Left lung (tissue), 10 donors: ENCODE measurements around the gene TSHZ2. TPM values are rescaled to one million over a fixed set of nuclear protein-coding genes. Genes with fewer than 3 reads are reported as not detected.

Experiments used
- ATAC-seq: fragments of 200-7000 bp; cut with Tn5 transposase; one replicate; pipeline ENCODE4 v1.9.1; 2020; ENCODE audit warnings: moderate library complexity
- DNase-seq, 4 donors: peaks; one replicate each; pipeline ENCODE4 v3.0.0-alpha.2; 2013 to 2020
- H3K27ac ChIP-seq, 2 donors: fragments of 200-600 bp; sonication (generic) in 1 of 2; one replicate each; pipeline versions ENCODE4 v1.5.0 to v1.8.0; 2020 to 2021
- H3K27me3 ChIP-seq, 2 donors: fragments of 200-600 bp; sonication (generic) in 1 of 2; one replicate each; pipeline versions ENCODE4 v1.5.0 to v1.8.0; 2020 to 2021
- H3K36me3 ChIP-seq, 2 donors: fragments of 200-600 bp; sonication (generic) in 1 of 2; one replicate each; pipeline versions ENCODE4 v1.5.0 to v1.8.0; 2020 to 2021
- H3K4me1 ChIP-seq, 2 donors: fragments of 200-600 bp; one replicate each; pipeline ENCODE4 v1.8.0; 2021
- H3K4me3 ChIP-seq, 2 donors: fragments of 200-600 bp; sonication (generic) in 1 of 2; one replicate each; pipeline versions ENCODE4 v1.5.0 to v1.8.0; 2020 to 2021; ENCODE audit warnings: mild to moderate bottlenecking in 1 of 2
- H3K9me3 ChIP-seq, 2 donors: fragments of 200-600 bp; sonication (generic) in 1 of 2; one replicate each; pipeline versions ENCODE4 v1.5.0 to v1.8.0; 2020 to 2021
- intact Hi-C, 2 donors: fragments of 100-400 bp; cut with DNase I; formaldehyde crosslinking; loops; one replicate each; pipeline versions ENCODE4 v1.11.2 to v1.14.2; 2022
- polyA plus RNA-seq, 6 donors: library from polyadenylated mRNA; unstranded; fragments of 120-200 nt; gene quantifications; one replicate each; pipeline ENCODE4 v1.2.1, GENCODE V29; 2013; ENCODE audit not compliant: insufficient read length in 6 of 6
- total RNA-seq, 2 donors: library from RNA; stranded (reverse); fragmentation: NEBNext Ultra II Directional; extraction: Animal tissue kit (Norgen Biotek cat#: 25700); gene quantifications; one replicate each; pipeline ENCODE4 v1.2.1, GENCODE V29; 2021
- TF ChIP-seq, protein P1 (sequence below), 2 donors: fragments of 200-600 bp; sonication (generic) in 1 of 2; IDR thresholded peaks; one replicate each; pipeline versions ENCODE4 v1.5.0 to v1.8.0; 2021; ENCODE audit warnings: antibody characterized with exemption in 2 of 2
- donor health status: DM: no; HTN: yes; CAD: no.
- donor health status: DM: no; HTN: no; CAD: no.

The TSHZ2 gene
- total and polyA plus RNA-seq, 8 donors: 7.6 to 20.7 (median 13.9) TPM

DNA sequence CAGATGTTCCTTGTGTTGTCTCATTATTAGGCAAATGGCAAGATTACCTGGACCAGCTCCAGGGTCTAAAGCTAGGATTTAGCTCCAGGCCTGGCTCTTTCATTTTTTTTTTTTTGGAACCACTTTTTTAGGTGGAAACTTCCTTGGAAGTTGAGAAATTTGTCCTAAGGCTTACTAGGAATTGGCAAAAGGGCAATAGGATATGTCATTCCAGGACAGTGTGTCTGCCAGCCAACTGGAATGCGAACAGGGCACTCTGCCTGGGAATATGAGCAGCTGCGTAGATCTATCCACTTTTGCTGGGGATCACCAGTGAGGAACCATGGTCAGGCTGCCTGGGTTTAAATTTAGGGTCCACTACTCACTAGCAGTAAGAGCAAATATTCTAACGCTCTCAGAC, 304.0 kb downstream of the TSHZ2 start:
- ATAC-seq (no peak), DNase-seq (no peak)
- H3K4me3 ChIP-seq: no peak overlapping the region
- H3K36me3 ChIP-seq: no peaks in the 10 kb centered on the region
- H3K4me1 ChIP-seq: no peaks in the 10 kb centered on the region
- TF ChIP-seq, protein P1, sequence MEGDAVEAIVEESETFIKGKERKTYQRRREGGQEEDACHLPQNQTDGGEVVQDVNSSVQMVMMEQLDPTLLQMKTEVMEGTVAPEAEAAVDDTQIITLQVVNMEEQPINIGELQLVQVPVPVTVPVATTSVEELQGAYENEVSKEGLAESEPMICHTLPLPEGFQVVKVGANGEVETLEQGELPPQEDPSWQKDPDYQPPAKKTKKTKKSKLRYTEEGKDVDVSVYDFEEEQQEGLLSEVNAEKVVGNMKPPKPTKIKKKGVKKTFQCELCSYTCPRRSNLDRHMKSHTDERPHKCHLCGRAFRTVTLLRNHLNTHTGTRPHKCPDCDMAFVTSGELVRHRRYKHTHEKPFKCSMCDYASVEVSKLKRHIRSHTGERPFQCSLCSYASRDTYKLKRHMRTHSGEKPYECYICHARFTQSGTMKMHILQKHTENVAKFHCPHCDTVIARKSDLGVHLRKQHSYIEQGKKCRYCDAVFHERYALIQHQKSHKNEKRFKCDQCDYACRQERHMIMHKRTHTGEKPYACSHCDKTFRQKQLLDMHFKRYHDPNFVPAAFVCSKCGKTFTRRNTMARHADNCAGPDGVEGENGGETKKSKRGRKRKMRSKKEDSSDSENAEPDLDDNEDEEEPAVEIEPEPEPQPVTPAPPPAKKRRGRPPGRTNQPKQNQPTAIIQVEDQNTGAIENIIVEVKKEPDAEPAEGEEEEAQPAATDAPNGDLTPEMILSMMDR (IDR thresholded peaks at IDR 0.05): no peak
- no peak overlapping the region for H3K27ac ChIP-seq
- no peaks in the 10 kb centered on the region for H3K27me3 ChIP-seq
- no peaks in the 10 kb centered on the region for H3K9me3 ChIP-seq
- intact Hi-C loops: no loop called here

DNA sequence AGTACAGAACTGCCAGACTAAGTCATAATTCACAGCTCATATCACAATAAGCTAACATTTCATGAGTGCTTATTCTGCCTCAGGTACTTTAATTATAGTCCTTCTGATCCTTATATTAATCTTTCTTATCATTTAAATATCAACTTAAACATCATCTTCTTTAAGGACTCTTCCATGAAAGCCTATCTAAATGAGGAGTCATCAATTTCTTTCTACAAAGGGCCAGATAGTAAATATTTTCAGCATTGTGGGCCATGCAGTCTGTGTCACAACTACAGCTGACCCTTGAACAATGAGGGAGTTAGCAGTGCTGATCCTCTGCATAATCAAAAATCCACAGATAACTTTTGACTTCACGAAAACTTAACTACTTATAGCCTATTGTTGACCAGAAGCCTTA, 306.4 kb downstream of the TSHZ2 start:
- Histone ChIP-seq H3K27ac (no peak overlapping the region), H3K9me3 (no peaks in the 10 kb centered on the region), H3K27me3 (no peaks in the 10 kb centered on the region), H3K4me3 (no peak overlapping the region), H3K4me1 (no peaks in the 10 kb centered on the region), H3K36me3 (no peaks in the 10 kb centered on the region)
- DNase-seq (no peak), ATAC-seq (no peak)
- intact Hi-C loops: no loop called here
- TF ChIP-seq, protein P1 (IDR thresholded peaks at IDR 0.05): no peak

DNA sequence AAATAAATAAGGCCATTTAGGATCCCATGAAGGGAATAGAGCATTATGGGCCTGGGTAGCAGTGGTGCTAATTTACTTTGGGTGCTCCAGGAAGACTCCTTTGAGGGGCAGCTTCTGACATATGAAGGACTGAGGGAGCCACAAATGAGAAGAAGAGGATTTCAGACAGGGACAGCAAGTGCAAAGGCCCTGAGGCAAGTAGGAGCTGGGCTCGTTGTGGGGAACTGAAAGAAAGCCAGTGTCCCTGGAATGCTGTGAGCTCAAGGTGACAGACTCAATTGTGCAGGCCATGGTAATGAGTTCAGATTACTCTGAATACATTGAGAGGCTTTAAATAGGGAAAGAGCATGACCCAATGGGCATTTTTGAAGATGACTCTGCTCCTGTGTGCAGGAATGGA, 307.6 kb downstream of the TSHZ2 start:
- TF ChIP-seq, protein P1 (IDR thresholded peaks at IDR 0.05): no peak
- H3K27ac ChIP-seq: no peak overlapping the region
- no peaks in the 10 kb centered on the region for H3K9me3 ChIP-seq
- H3K4me3 ChIP-seq: no peak overlapping the region
- no peak for ATAC-seq
- no peaks in the 10 kb centered on the region for H3K36me3 ChIP-seq
- intact Hi-C loops: no loop called here
- no peaks in the 10 kb centered on the region for H3K27me3 ChIP-seq
- DNase-seq: no peak
- H3K4me1 ChIP-seq: no peaks in the 10 kb centered on the region

DNA sequence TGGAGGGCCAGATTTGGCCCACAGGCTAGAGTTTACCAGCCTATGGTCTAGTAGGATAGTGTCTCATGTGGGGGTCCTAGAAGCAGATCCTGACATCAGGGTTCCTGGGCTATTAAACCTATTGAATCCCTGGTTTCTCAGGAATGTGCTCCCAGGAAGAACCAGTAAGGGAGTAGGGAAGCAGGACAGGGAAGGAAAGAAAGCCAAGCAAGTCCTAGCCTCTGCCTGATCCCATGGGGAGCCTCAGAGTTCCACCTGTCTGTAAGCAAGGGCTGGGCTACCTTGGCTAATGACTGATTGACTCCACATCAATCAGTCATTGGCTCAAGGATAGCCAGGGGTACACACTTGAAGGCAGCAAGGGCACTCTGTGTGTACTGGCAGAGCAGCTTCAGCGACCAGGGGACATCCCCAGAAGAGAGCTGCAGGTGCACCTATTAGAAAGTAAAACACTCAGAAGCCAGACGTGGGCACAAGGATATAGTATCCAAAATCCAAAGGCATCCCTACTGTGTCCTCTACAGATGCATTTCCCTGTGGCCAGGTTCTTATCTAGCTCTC, 309.5 kb downstream of the TSHZ2 start:
- ATAC-seq: no peak
- TF ChIP-seq, protein P1 (IDR thresholded peaks at IDR 0.05): no peak
- intact Hi-C loops: no loop called here

DNA sequence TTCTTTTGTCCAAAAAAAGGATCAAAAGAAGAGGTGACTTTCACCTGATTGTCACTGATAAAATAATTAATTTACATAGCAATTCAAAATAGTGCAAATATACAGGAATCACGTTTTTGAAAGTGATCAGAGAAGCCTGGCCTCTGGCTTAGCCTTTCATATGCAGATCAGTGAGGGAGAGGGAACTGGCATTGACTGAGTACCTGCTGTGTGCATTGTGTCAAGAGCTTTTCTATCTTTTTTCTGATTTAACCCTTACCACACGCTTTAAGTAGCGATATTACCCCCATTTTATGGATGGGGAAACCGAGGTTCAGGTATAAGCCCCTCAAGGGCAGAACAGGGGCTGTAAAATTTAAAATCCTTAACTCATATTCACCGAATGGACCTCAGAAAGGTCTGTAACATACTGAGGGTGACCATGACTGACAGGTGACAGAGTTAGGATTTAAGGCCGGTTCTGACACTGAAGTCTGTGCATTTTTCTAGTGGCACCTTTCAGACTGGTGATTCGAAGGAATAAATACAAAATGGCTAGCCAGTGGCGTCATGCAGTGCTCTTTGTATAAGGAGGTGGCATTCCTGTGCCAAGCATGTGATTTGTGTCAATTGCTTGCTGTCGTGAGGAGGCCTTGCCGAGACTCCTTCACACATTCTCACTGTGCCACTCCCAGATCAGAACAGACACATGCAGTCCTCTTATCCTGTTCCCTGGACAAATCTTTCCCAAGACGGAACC, 310.2 kb downstream of the TSHZ2 start:
- Histone ChIP-seq H3K27ac (no peak overlapping the region), H3K27me3 (no peaks in the 10 kb centered on the region), H3K4me1 (no peaks in the 10 kb centered on the region), H3K4me3 (no peak overlapping the region), H3K9me3 (no peaks in the 10 kb centered on the region), H3K36me3 (no peaks in the 10 kb centered on the region)
- ATAC-seq: no peak
- no peak for DNase-seq
- intact Hi-C loops: no loop called here
- TF ChIP-seq, protein P1 (IDR thresholded peaks at IDR 0.05): no peak

More for the DNA sequence above, 309.5 kb downstream of the TSHZ2 start:
- Histone ChIP-seq H3K9me3 (no peaks in the 10 kb centered on the region), H3K27me3 (no peaks in the 10 kb centered on the region), H3K4me1 (no peaks in the 10 kb centered on the region), H3K36me3 (no peaks in the 10 kb centered on the region), H3K27ac (no peak overlapping the region), H3K4me3 (no peak overlapping the region)
- DNase-seq: no peak
